SH-SY5Y (cell line): ENCODE data around the gene CREB3L2.

Experiments used
- GATA2 ChIP-seq: IDR thresholded peaks from 2 replicates; pipeline ENCODE4 v1.6.1; 2011; ENCODE audit warnings: mild to moderate bottlenecking, low read depth, low read length
- GATA3 ChIP-seq: IDR thresholded peaks from 2 replicates; pipeline ENCODE4 v1.6.1; 2011; ENCODE audit warnings: low read depth, mild to moderate bottlenecking, low read length, moderate library complexity

CREB3L2 gene

DNA sequence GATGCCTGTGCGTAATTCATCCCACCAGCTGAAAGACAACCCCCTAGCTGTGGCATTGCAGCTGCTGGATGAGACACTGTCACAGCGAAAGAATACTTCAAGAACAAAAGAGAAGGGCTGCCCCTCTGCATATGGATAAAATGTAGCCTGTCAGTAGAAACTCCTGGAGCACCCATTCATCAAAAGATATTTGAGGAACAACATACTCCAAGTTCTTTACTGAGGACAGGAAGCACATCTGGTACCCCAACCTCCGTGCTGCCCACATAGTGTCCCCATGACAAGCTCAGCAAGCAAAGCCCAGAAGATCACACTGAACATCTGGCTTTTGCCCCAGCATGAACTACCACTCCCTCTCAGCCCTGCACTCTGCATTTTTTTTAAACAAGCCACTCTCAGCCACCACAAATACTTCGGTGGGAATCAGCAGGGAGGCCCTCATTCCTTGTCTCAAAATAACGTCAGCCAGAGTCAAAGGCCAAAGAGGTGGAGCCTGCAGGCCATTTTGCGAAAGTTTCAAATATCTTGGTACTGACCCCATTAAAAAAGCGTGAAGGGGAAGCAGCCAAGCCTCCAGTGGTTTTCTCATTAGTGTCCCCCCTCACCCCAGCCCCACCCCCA lies 1.7 kb downstream of the CREB3L2 start:
- TF ChIP-seq GATA3 (no peak), GATA2 (no peak)

DNA sequence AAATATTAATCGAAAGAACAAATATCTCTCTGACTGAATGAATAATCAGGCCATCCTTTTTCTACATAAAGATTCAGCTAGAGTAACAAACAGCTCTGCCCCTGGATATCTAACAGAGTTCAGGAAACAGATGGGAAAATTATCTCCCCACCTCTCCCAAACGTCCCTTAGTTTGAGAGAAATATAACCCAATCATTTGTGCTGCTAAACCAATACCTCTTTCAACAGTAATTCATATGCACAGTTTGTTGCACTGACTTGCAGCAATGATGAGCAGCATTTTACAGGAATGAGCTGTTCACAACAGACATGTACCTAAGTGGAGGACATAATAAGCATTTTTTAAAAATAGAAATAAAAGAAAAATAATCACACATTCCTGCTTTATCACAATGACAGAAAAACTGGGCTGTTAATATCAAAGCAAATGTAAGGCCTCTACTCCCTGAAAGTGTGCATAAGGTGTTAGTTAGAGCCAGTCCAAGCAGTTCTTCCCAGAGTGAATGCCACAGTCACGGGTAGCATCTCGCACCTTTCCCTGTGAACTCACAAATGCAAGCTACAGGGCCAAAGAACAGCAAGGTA lies 2.3 kb downstream of the CREB3L2 start:
- no peak for TF ChIP-seq GATA3
- TF ChIP-seq GATA2, result no peak

- TF ChIP-seq GATA3 (no peak), GATA2 (no peak)
These were observed 3.6 kb downstream of the CREB3L2 start for GRCh38 chr7:137998250-137998649.

- TF ChIP-seq GATA3, result 0 out of 2 replicates have a peak, but pooled peaks have one; percentile 11
- no peak for TF ChIP-seq GATA2
These were observed 5.0 kb downstream of the CREB3L2 start for GRCh38 chr7:137996871-137997270.

DNA sequence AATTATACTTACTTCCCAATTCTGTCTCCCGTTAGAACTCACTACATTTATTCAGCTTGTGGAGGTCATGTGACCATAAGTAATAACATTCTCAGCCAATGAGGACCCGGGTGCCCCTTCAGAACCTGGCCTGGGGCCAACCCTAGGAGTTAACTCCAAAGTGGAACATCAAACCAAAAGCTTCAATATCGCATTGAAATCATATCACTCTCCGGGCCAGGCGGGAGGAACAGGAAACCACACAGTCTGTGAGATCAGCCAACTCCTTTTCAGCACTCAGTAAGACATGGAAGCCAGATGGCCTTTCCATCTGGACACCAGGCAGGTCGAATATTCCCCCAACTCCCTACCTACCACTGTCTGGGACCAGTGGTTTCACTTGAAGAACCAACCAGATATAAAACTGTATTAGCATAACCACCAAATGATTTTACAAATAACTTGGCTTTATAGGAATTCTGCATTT lies 5.5 kb downstream of the CREB3L2 start:
- TF ChIP-seq GATA3 (peak; percentile 41; the same call in 1 of the 2 replicates), GATA2 (no peak; the same call in 1 of the 2 replicates)

DNA sequence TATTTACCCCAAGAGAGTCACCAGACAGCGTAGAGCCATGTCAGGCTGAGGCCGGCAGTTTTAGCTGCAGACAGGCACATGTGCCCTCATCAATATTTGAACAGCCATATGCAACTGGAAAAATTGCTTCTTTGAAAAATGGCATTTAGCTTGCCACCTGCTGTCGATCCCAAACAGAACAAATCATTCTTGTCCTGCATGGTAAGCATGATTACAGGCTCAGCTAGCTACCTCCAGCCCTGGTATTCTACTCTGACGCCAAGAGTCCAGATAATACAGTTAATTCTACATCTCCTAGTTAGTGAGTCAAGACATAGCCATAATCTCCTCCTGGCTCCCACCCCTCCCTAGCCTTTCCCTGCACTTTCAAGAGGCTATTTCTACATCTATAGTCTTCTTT lies 7.7 kb downstream of the CREB3L2 start:
- no peak for TF ChIP-seq GATA3
- no peak for TF ChIP-seq GATA2

DNA sequence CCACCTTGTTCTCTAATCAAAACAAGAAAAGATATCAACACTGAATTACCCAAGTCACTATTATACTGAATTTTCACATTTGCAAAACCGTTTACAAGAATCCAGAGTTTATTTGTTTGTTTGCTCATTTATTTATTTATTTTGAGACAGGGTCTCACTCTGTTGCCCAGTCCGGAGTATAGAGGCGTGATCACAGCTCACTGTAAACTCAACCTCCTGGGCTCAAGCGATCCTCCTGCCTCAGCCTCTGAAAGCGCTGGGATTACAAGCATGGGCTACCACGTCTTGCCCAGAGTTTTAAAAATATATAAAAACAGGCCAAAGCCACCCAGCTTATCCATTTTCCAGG lies 8.5 kb downstream of the CREB3L2 start:
- TF ChIP-seq GATA2 (no peak), GATA3 (no peak)

- TF ChIP-seq GATA2 (no peak), GATA3 (no peak)
These were observed 9.1 kb downstream of the CREB3L2 start for GRCh38 chr7:137992550-137993394.

DNA sequence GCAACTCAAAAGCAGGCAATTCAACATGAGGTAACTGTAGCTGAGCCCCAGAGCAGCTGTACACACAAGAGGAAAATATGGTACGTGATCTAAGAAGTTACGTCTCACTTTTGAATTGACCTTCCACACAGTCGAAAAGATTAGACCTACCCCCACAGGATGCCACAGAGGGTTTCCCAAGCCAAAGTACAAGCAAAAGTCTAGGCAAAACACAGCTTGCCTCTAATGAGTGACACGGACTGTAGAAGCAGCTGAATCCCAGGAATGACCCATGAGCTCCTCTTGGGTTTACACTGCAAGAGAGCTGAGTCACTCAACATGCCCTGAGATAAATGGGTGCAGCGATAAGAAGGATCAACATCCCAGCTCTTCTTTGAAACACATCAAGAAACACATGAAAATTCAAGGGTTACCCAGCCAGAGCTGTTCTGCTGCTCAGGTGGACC lies 9.8 kb downstream of the CREB3L2 start:
- TF ChIP-seq GATA3 (no peak), GATA2 (no peak)

DNA sequence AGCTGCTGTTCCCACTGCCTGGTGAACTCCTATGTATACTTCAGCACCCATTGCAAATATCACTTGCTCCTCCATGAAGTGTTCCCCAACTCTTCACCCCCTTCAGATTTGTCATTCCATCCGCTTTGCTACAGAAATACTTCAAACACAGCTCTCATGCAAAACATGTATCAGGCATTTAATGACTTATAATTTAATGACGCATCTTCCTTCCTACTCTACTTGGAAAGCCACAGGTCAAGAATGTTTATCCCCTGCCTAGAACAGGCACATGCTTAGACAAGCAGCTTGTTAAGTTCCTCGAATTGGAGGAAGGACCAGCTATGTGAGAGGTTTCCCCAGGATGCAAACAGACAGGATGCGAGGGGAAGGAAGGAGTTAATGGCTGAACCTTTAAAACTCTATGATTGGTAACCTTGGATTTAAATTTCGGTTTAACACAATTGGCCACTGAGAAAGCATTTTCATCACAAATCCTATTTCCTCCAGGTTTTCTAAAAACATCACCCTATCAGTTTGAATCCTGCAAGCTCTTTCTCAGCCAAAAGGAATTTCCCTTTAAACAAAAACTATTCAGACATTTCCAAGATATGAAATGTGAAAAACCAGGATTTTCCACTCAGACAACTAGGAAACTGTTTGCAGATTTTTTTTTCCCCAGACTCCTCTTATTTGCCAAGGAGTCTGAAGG lies 11.5 kb downstream of the CREB3L2 start:
- no peak for TF ChIP-seq GATA3
- TF ChIP-seq GATA2, result no peak

GRCh38 chr7:137989590-137989989 lies 12.3 kb downstream of the CREB3L2 start:
- TF ChIP-seq GATA3 (no peak), GATA2 (no peak)

- TF ChIP-seq GATA2 (no peak), GATA3 (no peak)
These were observed 12.8 kb downstream of the CREB3L2 start for GRCh38 chr7:137989094-137989493.

DNA sequence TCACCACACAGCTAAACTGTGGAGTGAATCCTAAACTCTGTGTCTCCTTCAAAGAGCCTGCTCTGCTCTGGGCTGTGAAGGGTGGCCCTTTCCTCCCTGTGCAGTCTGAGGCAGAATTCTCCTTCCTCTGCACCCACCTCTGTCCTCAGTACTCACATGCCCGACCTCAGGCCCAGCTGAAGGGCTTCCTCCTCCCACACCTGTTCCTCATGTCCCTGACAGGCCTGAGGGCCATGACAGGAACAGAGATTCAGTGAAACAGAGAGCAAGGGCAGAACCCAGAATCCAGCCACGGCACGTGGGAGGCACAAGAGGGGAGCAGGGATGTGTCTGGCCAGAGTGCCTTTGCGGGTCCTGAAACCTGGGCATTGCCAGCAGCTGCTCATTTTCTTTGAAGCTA lies 13.9 kb downstream of the CREB3L2 start:
- TF ChIP-seq GATA3 (no peak), GATA2 (no peak)

DNA sequence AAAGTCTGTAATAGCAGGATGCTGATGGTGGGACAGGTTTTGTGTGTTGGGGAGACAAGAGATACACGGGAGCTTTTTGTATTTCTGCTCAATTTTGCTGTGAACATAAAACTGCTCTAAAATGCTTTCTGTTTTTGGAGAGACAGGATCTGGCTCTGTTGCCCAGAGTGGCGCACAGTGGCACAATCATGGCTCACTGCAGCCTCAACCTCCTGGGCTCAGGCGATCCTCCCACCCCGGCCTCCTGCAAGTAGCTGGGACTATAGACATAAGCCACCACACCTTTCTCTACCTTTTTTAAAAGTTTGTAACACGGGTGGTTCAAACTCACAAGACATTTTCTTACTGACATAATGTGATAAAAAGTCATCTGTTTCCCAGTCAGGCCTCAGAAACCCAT lies 14.3 kb downstream of the CREB3L2 start:
- TF ChIP-seq GATA2, result no peak
- TF ChIP-seq GATA3, result no peak
